Stimulated activated memory B cell treated with anti-CD40 and anti-IgM and Interleukin-4, amounts not matched to agents 10 μg/mL and 1 μg/mL and 100 μg/mL, for 72 hours (primary cell): Measurements from ENCODE around the gene HOXB2.

Experiments
- ATAC-seq: fragments of 150-1000 bp; cut with Tn5 transposase; 2 replicates; pipeline ENCODE4 v1.10.0; 2021
- H3K27ac Mint-ChIP-seq: one replicate; pipeline ENCODE4 v1.8.0; 2022; ENCODE audit warnings: mild to moderate bottlenecking, mixed read lengths
- H3K27me3 Mint-ChIP-seq: one replicate; pipeline ENCODE4 v1.8.0; 2022; ENCODE audit warnings: mixed read lengths
- H3K36me3 Mint-ChIP-seq: one replicate; pipeline ENCODE4 v1.8.0; 2022; ENCODE audit warnings: mixed read lengths
- H3K4me1 Mint-ChIP-seq: one replicate; pipeline ENCODE4 v1.8.0; 2022; ENCODE audit warnings: mixed read lengths
- H3K4me3 Mint-ChIP-seq: one replicate; pipeline ENCODE4 v1.8.0; 2022; ENCODE audit warnings: mild to moderate bottlenecking, moderate library complexity, mixed read lengths
- H3K9me3 Mint-ChIP-seq: one replicate; pipeline ENCODE4 v1.8.0; 2022; ENCODE audit warnings: mixed read lengths

The HOXB2 gene

DNA sequence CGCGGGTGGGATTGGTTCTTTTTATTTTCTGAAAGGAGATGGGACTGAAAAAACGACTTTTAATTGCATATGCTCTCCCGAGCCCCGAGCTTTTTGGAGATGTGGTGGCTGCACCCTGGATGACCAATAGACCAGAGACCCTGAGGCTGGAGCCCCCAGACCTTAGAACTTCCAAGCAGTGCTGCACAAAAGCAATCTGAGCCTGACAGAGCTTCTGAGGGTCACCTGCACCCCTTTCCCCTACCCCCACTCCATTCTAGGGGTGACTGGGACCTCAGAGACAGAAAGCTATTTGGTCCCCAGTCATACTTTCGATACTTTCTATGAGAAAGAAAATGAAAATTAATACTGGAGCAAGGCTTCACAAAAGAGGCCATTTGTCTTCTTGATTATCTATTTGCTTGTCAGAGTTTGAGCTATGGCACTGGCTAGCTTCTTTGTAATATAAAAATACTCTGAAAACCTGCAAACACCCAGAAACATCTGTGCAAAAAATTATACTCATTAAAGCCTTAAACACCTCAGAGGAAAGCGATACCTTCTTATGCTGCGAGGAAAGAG lies 29.7 kb upstream of the HOXB2 start:
- no peak overlapping the region for H3K27ac Mint-ChIP-seq
- H3K27me3 Mint-ChIP-seq: peaks cover 30% of the 10 kb centered on the region
- ATAC-seq: no peak
- no peaks in the 10 kb centered on the region for H3K9me3 Mint-ChIP-seq
- H3K4me1 Mint-ChIP-seq: peaks cover 15% of the 10 kb centered on the region
- H3K36me3 Mint-ChIP-seq: no peaks in the 10 kb centered on the region
- no peak overlapping the region for H3K4me3 Mint-ChIP-seq

DNA sequence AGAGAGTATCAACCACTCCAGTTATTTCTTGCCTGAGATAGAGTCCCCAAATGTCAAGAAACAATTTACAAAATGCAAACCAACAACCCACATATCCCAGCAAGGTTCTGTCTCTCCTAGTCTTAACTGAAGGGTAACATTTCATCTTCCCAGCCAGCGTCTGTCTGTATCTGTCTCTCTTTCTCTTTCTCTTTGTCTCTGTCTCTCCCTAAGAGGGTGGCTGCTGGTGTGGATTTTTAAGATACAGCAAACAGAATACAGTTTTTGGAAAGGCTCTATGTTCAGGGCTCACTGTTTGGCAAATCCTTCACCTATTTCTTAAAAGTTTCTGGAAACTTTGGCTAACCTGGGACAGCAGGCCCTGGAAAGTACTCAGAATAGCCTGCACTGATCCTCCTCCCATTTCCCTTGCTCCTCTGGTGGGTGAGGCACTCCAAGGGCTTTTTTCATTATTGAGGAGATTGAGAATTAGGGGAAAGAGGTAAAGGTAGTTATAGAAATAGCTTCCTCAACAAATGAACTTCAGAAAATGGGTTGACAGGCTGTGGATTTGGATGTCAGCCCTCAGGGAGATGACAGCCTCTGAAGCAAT lies 27.0 kb upstream of the HOXB2 start:
- Mint-ChIP-seq H3K36me3 (no peaks in the 10 kb centered on the region), H3K27ac (no peak overlapping the region), H3K9me3 (no peaks in the 10 kb centered on the region), H3K4me1 (peaks cover 6% of the 10 kb centered on the region), H3K4me3 (no peak overlapping the region), H3K27me3 (peaks cover 16% of the 10 kb centered on the region)
- ATAC-seq: no peak

DNA sequence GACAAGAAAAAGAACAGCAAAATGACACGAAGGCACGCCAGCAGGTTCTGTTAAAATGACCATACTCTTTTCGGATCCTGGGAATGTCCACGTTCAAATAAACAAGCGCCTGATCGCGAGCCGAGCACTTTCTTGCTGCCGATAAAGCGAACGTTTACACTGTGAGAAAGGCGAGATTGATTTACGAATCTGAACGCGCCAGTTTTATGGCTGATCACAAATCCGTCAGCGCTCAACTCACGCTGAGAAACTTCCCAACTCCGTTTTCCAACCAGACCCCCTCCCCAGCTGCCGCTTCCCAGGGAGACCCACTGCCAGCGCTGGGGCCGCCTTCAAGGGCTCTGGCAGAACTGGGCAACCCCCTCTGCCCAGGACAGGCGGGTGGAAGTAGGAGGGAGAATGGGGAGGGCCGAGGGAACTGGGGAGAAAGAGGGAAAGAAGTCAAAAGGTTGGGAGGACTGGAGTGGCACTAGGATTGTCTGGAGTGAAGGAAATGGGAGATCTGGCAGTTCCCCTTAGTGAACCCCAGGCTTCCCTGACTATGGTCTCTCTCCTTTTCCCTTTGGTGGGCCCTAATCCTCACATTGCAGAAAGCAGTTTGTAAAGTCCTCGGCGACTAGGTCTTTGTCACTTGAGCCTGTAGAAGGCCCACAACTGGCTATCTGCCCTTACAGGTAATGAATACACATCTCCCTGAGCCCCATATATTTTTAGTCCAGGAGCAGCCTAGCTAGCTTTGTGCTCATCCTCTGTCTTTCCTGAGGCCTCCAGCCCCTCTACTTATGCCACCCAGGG lies 26.3 kb upstream of the HOXB2 start:
- no peak for ATAC-seq
- peaks cover 15% of the 10 kb centered on the region for H3K27me3 Mint-ChIP-seq
- no peaks in the 10 kb centered on the region for H3K36me3 Mint-ChIP-seq
- no peaks in the 10 kb centered on the region for H3K9me3 Mint-ChIP-seq
- H3K4me3 Mint-ChIP-seq: no peak overlapping the region
- no peak overlapping the region for H3K27ac Mint-ChIP-seq
- peaks cover 6% of the 10 kb centered on the region for H3K4me1 Mint-ChIP-seq

DNA sequence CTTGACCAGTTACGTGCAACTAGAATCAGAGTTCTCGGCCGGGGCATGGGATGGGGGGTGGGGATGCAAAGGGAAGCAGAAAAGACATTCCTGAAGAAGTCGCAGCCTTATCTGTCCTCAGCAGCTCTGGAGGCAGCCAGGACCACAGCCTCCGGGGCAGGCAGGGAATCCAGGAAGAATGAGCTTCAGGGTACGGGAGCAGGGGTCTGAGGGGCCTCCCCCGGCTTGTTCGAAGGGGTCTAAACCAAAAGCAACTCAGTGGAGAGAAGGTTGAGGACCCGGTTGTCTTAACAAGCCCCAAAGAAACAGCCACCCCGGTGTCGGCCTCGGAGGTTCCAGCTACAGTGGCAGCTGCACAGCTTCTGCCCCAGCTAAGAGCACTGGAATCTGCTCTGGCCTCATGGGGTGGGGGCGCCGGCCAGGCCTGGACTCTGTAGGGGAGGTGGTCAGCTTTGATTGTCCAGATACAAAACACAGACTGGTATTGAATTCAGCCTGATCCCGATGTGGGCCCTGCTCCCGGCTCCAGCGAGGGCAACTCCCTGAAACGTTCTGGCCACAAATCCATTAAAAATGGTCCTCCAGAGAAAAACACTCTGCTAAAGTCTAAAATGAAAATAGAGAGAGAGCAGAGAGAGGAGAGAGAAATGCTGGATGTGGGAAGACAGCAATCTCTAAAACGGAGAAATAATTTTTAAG lies 25.6 kb upstream of the HOXB2 start:
- no peaks in the 10 kb centered on the region for H3K4me1 Mint-ChIP-seq
- no peak overlapping the region for H3K4me3 Mint-ChIP-seq
- no peak overlapping the region for H3K27ac Mint-ChIP-seq
- H3K9me3 Mint-ChIP-seq: no peaks in the 10 kb centered on the region
- no peak for ATAC-seq
- H3K27me3 Mint-ChIP-seq: peaks cover 9% of the 10 kb centered on the region
- no peaks in the 10 kb centered on the region for H3K36me3 Mint-ChIP-seq

DNA sequence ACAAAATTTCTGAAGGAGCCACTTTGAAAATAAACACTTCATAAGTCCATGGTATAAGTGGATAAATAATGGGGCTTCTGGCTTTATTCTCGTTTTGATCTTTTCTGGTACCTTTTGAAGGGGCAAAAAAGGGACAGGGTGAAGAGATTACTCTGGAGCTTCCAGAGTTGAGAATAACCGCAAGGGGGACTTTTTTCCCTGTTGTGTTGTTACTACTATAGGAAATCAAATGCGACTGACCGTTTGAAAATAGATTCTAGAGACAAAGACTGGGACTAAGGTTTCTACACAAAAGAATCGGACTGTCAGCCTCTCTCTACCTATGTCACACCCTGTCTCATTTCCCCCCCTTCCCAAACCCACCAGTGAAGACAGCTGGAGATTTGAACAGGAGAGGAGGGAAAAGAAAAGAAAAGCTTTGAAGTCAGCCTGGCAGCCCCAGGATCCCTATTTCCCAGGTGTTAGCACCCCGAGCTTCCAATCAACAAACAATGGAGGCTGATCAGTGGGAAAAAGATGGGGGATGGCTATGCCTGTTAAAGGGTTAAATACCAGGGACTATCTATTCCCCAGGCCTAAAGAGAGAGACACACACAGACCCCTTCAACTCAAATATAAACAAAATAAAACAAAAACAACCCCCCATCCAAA lies 24.9 kb upstream of the HOXB2 start:
- H3K4me3 Mint-ChIP-seq: no peak overlapping the region
- peaks cover 8% of the 10 kb centered on the region for H3K27me3 Mint-ChIP-seq
- ATAC-seq: no peak
- no peak overlapping the region for H3K27ac Mint-ChIP-seq
- no peaks in the 10 kb centered on the region for H3K4me1 Mint-ChIP-seq
- no peaks in the 10 kb centered on the region for H3K9me3 Mint-ChIP-seq
- no peaks in the 10 kb centered on the region for H3K36me3 Mint-ChIP-seq

DNA sequence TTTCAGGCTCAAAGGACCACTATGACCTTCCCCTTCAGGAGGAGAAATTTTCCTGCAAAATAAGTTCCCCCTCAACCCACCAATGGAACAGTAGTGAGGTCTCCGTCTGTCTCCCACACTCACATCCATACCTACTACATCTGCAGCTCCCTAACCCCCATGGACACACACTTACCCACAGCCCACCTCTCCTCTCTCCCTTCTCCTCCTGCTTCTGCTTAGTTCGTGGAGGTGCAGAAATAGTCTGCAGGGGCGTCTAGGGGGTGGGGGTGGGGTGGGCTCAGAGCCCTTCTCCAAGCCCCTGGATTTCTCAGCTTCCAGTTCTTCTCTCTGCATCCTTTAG lies 24.3 kb upstream of the HOXB2 start:
- Mint-ChIP-seq H3K27ac (no peak overlapping the region), H3K4me3 (no peak overlapping the region), H3K9me3 (no peaks in the 10 kb centered on the region), H3K4me1 (no peaks in the 10 kb centered on the region), H3K36me3 (no peaks in the 10 kb centered on the region), H3K27me3 (peaks cover 2% of the 10 kb centered on the region)
- ATAC-seq: no peak

DNA sequence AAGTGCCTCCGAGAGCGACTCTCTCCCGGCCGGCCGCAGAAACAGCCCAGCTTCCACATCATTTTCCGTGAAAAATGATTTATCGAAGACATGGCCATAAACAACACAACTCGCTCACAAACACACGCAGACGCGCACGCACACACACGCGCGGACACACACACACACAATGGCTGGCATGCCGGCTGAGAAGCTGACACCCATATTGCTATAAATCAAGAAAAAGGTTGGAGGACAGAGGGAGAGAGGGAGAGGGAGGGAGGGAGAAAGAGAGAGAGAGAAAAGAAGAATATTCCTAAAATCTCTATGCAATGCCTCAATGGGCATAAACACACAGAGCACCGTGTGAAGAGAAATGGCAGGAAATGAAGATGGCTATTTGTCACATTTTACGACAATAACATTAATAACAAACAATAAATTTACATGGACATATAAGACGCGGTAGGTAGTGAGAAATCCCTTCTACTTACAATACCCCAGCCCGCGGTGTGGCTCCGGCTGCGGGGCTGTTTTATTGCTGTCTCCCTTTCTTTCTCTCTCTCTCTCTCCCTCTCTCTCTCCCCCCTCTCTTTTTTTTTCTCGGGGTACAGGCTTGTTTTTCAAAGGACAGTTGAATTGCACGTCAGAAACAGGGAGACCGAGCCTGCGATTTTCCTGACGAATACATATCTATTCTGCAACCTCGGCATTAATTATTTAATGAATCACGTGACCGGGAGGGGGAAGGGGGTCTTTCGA lies 23.8 kb upstream of the HOXB2 start:
- H3K27me3 Mint-ChIP-seq: peaks cover 4% of the 10 kb centered on the region
- H3K27ac Mint-ChIP-seq: no peak overlapping the region
- H3K9me3 Mint-ChIP-seq: no peaks in the 10 kb centered on the region
- no peaks in the 10 kb centered on the region for H3K36me3 Mint-ChIP-seq
- H3K4me1 Mint-ChIP-seq: no peaks in the 10 kb centered on the region
- no peak overlapping the region for H3K4me3 Mint-ChIP-seq
- no peak for ATAC-seq

DNA sequence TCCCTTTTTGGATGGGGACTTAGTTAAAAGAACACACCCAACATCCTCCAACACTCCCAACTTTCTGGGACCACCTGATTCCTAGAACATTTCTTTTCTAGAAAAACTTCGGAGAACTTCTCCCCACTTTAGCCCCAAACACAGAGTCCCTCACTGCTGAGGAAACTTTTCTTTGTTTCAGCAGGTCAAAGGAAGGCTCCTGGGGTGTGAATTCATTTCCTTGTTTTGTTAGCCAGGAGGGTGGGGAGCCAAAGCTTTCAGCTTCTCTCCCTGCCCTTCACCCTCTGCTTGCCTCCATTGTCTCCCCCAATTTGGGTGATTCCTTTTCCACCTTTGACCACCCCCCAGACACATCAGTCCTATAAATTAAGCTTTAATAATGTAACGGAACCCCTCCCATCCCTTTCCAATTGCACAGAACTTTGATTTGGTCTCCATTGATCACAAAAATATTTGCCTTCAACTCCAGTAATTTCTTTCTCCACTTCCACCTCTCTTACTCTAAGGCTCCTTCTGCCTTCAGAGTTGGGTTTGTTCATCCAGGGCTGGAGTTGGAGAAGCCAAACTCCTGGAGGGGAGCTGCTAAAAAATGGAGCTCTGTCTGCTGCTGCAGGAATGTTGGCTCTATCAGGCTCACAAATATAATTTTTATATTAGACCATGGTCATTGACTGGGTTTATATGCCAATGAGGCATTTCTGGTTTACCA lies 22.9 kb upstream of the HOXB2 start:
- Mint-ChIP-seq H3K4me3 (no peak overlapping the region), H3K4me1 (no peaks in the 10 kb centered on the region), H3K9me3 (no peaks in the 10 kb centered on the region), H3K27me3 (peaks cover 9% of the 10 kb centered on the region), H3K27ac (no peak overlapping the region), H3K36me3 (no peaks in the 10 kb centered on the region)
- no peak for ATAC-seq

DNA sequence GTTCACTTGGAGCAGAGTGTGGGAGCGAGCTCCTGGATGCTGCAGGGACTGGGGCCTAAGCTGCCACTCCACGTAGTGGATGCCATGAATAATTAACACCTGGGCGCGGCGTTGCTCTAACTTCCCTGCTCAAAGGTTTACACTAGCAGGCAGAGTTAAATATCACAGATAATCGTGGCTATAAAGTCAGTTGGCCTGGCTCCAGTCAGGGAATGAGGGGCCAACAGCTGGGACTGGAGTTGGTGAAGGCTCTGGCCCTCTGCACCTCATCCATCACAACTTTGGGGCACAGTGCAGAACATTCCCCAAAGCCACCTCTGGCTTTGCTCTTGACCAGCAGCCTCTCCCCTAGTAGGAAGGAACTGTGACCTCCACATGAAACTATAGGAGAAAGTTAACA lies 22.3 kb upstream of the HOXB2 start:
- H3K27me3 Mint-ChIP-seq: peaks cover 9% of the 10 kb centered on the region
- H3K36me3 Mint-ChIP-seq: no peaks in the 10 kb centered on the region
- no peak overlapping the region for H3K4me3 Mint-ChIP-seq
- ATAC-seq: no peak
- H3K4me1 Mint-ChIP-seq: no peaks in the 10 kb centered on the region
- H3K27ac Mint-ChIP-seq: no peak overlapping the region
- no peaks in the 10 kb centered on the region for H3K9me3 Mint-ChIP-seq

DNA sequence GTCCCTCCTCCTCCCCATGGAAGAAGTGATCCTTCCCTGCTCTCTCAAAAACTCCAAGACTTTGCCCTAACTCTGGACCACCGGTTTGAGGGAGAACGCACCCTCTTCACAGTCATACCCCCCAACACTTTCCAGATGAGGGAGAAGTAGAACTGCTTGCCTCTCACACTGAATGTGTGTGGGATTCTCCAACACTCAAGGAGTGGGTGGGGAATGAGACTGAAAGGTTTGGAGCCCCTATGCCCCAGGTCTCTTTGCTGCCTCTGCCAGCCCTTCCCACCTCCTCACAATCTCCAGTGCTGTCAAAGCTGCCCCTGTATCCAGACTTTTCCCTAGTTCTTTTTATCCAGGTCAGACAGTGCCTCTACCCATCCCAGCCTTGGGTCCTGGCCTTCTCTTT lies 21.8 kb upstream of the HOXB2 start:
- Mint-ChIP-seq H3K4me1 (no peaks in the 10 kb centered on the region), H3K27ac (no peak overlapping the region), H3K4me3 (no peak overlapping the region), H3K27me3 (peaks cover 9% of the 10 kb centered on the region), H3K9me3 (no peaks in the 10 kb centered on the region), H3K36me3 (no peaks in the 10 kb centered on the region)
- ATAC-seq: no peak

DNA sequence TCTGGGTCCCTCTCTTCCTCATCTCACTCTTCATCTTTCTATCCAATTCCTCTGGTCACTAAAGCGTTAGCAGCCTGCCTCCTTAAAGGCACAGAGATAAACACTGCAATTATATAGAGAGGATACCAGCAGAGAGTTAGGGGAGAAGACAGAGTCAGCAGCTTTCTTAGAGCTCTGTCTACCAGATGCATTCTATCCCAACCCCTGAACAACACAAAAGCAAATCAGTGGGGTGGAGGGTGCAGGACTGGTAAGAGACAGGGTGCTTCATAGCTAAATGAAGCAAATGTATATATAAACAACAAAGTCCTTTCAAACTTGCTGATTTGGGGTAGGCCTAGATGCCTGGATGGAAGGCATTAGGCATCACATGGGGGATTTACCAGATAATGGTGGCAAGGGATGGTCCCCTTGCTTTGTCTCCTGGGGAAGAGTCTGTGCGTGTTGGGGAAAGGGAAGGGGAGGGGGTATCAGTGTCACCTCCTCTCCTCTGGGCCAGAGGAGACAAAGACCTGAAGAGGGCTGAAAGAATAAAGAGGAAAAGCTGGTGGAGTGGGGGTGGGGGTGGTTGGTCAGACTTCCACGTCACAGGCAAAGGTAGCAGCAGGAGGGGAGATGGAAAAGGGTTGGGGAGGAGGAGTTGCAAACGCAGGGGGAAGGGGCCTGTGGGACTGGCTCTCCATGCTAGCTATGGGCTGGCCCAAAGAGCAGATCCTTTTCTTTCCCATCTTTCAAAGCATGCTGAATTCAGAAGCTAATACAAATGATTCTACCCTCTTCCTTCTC lies 21.2 kb upstream of the HOXB2 start:
- Mint-ChIP-seq H3K27ac (no peak overlapping the region), H3K4me1 (no peaks in the 10 kb centered on the region), H3K36me3 (no peaks in the 10 kb centered on the region), H3K9me3 (no peaks in the 10 kb centered on the region), H3K4me3 (no peak overlapping the region), H3K27me3 (peaks cover 9% of the 10 kb centered on the region)
- no peak for ATAC-seq

DNA sequence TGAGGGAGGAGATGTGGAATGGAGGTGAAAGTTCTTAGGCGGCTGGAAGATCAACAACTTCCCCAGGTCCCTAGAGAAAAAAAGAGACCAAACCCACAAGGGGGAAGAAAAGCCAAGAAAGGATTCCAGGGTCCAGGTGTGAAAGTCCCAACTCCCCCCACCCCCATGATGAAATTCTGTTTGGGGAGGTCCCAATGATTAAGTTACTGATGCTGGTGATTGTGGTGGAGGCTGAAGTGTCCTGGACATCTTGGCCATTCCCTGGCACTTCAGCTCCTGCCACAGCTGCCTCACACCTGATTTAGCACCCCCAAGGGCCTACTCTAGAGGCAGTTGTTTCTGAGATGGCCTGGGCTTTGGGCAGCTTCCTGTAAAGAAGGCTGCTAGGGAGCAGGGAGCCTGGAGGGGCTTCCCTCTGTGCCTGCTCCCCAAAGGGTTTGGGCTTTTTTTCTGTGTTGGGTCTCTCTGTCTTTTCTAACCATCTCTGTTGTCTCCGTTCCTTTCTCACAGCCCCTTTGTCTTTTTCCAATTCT lies 20.2 kb upstream of the HOXB2 start:
- peaks cover 15% of the 10 kb centered on the region for H3K27me3 Mint-ChIP-seq
- no peak overlapping the region for H3K27ac Mint-ChIP-seq

DNA sequence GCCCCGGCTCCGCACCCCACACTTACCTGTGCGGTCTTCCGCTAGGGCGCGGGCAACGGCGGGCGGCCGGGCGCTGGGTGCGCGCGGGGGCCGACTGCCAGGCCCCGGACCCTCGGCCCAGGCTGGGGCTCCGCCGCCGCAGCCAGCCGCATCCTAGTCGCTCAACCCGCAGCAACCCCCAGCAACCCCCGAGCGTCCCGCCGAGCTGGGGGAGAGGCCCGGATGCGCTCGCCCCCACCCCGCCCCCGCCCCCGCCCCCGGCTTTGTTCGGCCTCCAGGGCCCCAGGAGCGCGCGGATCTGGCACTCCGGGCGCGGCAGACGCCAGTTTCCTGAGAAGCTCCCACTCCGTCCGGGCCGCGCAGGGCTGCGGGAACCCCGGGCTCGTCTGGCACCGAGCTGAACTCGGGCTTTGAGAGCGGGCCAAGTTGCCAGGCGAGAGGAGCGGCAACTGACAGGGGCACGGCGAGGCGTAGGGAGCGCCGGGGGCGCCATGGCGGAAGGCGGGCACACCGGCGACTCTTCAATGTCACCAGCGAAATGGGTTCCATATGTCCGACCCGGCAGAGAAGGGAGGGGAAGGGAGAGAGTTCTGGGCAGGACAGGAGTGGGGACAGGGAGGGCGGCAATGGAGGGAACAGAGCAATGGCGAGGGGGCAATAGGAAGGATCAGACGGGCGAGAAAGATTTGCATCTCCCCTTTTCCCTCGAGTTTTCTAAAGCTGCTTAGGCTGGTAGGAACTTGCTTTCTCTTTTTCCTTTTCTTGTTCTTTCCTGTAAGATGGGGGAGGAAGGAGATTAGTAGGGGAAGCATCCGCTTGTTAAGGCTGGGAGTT lies 19.5 kb upstream of the HOXB2 start:
- Mint-ChIP-seq H3K27ac (no peak overlapping the region), H3K4me3 (no peak overlapping the region)

More for the DNA sequence above, 20.2 kb upstream of the HOXB2 start:
- no peak for ATAC-seq
- no peaks in the 10 kb centered on the region for H3K9me3 Mint-ChIP-seq
- no peaks in the 10 kb centered on the region for H3K36me3 Mint-ChIP-seq
- no peak overlapping the region for H3K4me3 Mint-ChIP-seq
- no peaks in the 10 kb centered on the region for H3K4me1 Mint-ChIP-seq

More for the DNA sequence above, 19.5 kb upstream of the HOXB2 start:
- Mint-ChIP-seq H3K4me1 (no peaks in the 10 kb centered on the region), H3K27me3 (peaks cover 22% of the 10 kb centered on the region), H3K9me3 (no peaks in the 10 kb centered on the region), H3K36me3 (no peaks in the 10 kb centered on the region)
- ATAC-seq: peak; percentile 51
